Measurements from ENCODE around the gene RAMP1.

Gene RAMP1

DNA sequence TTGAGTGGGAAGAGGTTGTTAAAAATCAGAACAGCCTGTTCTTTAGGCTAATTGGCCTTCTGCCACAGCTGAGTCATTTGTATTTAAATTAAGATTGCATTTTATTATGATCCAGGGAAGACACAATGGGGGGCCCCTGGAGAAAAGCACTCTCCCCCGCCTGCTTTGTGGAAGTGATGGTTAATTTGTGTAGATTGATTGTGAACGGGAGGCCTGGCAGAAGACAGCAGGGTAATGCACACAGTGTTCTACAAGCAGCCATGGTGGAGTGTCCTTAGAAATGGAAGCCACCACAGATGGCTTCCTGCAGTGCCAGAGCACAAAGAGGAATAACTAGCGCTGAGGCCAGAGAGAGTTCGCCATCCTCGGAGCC, 19.6 kb downstream of the RAMP1 start:
- no peak overlapping the region for H3K27ac Mint-ChIP-seq
- H3K9me3 Mint-ChIP-seq, result no peaks in the 10 kb centered on the region
- no peaks in the 10 kb centered on the region for H3K36me3 Mint-ChIP-seq
- no peak overlapping the region for H3K4me3 Mint-ChIP-seq
- H3K4me1 Mint-ChIP-seq, result peaks cover under 1% of the 10 kb centered on the region
- DNase-seq (ENCODE audit: low spot score in 2 of 2), result no peak
- ATAC-seq, result no peak

DNA sequence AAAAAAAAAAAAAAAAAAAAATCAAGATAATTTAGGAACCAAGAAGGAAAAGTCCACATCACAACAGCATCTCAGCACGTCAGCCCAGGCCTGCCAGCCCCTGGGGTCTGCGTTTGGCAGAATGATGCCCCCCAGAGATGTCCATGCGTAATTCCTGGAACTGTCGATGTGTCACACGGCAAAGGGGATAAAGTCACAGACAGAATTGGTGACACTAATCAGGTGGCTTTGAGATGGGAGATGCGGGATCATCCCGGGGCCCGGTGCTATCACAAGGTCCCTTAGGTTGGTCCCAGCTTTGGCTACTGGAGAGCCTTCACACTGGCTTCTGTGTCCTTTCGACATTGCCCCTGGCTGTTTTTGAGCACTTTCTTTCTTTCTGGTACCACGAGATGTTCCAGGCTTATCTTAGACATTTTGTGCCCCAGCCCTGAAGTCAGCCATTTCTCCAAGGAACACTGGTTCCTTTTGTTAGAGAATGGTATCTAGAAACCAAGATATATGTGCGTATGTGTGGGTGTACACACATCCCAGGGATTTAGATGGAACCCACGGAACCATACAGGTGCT, 20.7 kb downstream of the RAMP1 start:
- Mint-ChIP-seq H3K9me3 (no peaks in the 10 kb centered on the region), H3K4me1 (no peaks in the 10 kb centered on the region), H3K27ac (no peak overlapping the region), H3K4me3 (no peak overlapping the region), H3K36me3 (no peaks in the 10 kb centered on the region)
- no peak for DNase-seq (ENCODE audit: low spot score in 2 of 2)
- no peak for ATAC-seq

DNA sequence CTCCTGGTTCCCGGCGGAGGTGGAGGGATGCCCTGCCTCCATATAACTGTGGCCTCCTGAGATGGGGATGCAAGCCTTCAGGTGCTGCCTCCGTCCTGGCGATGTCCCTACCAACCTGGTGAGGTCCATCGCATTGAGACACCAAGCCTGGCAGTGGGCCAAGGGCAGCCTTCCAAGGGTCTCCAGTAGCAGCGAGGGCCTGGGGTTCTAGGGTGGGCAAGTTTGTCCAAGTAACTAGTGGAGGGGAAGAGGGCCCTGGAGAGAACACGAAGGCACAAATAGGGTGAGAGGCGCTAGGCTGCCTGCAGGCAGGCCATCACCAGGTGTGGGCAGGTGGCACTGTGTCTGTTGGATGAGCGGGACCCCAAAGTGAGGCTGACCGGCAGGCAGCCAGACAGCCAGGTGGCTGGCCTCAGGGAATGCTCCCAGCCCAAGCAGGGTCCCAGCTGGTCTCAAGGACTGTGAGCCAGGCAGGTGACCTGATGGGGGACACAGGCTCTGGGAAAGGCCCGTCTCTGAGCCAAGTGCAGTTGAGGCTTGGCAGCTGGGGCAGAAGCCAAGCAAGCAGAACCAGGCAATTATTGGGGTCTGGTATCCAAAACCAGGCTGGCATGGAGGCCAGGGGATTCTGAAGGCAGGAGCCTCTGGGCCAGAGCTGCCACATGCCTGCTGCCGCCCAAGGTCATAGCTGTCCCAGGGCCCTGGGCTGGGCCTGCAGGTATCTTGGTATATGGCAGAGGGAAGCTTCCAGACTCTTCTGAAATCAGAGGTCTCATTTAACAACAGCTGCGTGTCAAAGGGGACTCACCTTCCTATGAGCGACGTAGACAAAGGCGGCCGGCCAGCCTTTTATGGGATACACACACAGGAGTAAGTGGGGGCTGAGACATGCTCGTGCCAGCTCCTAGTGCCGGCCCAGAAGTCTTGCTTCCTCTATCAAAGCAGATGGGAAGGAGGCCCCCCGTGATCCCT, 23.4 kb downstream of the RAMP1 start:
- no peaks in the 10 kb centered on the region for H3K9me3 Mint-ChIP-seq
- ATAC-seq (no peak), DNase-seq (ENCODE audit: low spot score in 2 of 2) (no peak)
- no peaks in the 10 kb centered on the region for H3K36me3 Mint-ChIP-seq
- H3K4me3 Mint-ChIP-seq, result no peak overlapping the region
- no peaks in the 10 kb centered on the region for H3K4me1 Mint-ChIP-seq
- no peak overlapping the region for H3K27ac Mint-ChIP-seq

DNA sequence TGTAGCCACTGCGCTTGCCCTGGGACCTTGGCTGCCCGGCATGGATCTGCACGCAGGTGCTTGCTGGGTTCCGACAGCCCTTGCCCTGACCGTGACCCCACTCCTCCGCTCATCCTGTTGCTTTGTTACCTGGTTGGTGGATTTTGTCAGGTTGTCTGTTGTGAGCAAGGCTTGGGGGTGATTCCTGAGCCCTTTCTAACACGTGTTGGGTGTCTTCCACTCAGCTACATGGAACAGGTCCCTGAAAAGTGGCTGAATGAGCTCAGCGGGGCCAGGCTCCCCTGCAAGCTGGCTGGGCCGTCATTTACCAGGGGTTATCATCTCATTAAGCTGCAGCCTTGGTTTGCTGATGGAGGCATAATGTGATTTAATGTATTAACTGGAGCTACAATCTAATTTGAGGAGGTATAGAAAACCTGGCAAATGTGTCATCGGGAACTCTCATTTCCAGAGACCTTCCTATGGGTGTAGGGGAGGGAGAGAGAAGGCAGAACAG, 24.6 kb downstream of the RAMP1 start:
- Mint-ChIP-seq H3K4me1 (no peaks in the 10 kb centered on the region), H3K36me3 (no peaks in the 10 kb centered on the region), H3K4me3 (no peak overlapping the region), H3K27ac (no peak overlapping the region), H3K9me3 (no peaks in the 10 kb centered on the region)
- no peak for DNase-seq (ENCODE audit: low spot score in 2 of 2)
- no peak for ATAC-seq

DNA sequence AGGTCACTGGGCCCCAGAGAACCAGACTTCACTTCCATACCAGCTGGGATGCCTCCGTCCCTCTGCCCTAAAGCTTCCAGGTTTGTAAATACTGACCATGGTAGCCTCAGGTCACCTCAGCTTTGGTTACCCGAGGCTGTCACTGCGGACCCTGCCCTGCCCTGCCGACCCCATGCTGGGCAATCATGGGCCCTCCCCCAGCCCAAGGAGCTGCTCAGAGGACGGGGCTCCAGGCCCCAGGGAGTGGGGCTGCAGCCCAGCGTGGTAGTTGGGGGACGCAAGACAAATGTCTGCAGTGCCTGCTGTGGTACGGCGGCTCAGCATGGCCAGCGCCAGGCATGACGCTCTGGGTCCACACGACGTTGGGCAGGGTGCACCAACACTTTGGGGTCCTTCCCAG, 25.3 kb downstream of the RAMP1 start:
- ATAC-seq, result no peak
- DNase-seq (ENCODE audit: low spot score in 2 of 2), result no peak
- no peaks in the 10 kb centered on the region for H3K4me1 Mint-ChIP-seq
- no peaks in the 10 kb centered on the region for H3K36me3 Mint-ChIP-seq
- H3K4me3 Mint-ChIP-seq, result no peak overlapping the region
- H3K9me3 Mint-ChIP-seq, result no peaks in the 10 kb centered on the region
- H3K27ac Mint-ChIP-seq, result no peak overlapping the region

DNA sequence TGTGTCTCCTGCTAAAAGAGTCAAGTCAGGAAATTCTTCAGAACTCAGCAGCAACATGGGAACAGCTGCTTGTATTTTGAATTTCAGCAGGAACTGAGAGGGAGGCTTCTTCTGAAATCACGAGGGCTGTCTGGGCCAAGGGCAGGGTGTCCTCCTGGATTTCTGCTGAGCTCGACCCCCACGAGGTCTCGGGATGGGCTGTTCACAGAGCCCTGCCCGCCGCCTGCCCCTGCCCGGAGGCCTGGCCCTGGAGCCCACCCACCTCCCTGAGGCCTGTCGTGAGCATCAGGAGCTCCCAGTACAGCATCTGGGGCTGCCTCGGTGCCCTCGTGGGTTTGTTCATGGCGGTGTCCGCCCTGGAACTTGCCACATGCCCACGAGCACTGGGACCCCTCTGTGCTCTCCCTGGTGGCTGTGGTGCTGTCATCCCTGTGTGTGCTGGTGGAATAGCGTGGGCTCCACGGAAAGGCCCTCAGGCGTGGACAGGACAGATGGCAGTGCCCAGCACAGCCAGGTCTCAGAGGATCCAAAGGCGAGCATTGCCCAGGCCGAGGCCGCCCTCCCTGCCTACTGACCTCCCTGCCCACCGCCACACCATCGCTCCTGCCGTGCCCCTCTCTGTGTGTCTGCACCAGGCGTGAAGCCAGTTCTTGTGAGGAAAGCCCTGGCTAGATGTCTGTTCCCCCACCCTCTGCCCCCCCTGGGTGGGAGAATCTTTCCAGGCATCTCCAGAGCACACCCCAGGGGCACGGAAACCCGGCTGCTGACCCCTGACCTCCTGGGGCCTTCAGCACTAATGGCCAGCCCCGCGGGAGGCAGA, 25.9 kb downstream of the RAMP1 start:
- no peaks in the 10 kb centered on the region for H3K9me3 Mint-ChIP-seq
- no peaks in the 10 kb centered on the region for H3K36me3 Mint-ChIP-seq
- peak overlapping the region; percentile 17 for H3K27ac Mint-ChIP-seq
- no peaks in the 10 kb centered on the region for H3K4me1 Mint-ChIP-seq
- DNase-seq (ENCODE audit: low spot score in 2 of 2) (no peak), ATAC-seq (peak; percentile 5)
- H3K4me3 Mint-ChIP-seq, result no peak overlapping the region

DNA sequence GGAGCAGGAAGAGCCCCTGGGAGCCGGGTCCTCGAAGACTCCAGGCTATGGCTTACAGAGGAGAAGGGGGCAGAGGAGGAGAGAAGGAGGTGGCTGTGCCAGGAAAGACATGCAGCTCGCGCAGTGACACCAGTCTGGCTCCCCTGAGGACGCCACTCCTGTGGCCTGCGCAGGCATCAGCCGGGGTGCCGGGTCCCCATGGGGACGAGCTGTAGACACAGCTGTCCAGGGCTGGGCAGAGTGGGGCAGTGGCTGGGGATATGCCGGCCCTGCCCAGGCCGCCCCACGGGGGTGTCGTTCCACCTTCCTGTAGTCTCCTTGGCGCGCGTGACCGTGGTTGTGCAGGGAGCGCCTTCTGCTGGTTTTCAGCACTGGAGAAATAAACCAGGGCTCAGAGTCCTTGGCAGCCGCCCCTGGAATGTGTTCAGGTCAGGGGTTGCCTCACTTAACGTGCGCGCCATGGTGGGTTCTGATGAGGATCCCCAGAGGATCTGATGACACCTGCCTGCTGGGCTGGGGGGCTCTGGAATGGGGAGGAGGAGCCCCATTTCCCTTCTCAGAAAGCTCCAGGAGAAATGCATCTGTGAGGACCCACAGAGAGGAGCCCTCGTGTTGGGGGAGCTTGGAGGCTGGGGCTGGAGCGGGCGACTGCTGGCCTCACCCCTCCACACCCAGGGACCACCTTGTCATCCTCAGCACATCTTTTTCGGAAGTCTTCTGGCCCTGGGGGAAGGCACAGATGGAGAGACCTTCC, 26.7 kb downstream of the RAMP1 start:
- peaks cover 6% of the 10 kb centered on the region for H3K4me1 Mint-ChIP-seq
- H3K27ac Mint-ChIP-seq, result peak overlapping the region; percentile 17
- H3K9me3 Mint-ChIP-seq, result no peaks in the 10 kb centered on the region
- DNase-seq (ENCODE audit: low spot score in 2 of 2) (no peak), ATAC-seq (no peak)
- H3K4me3 Mint-ChIP-seq, result no peak overlapping the region
- no peaks in the 10 kb centered on the region for H3K36me3 Mint-ChIP-seq

DNA sequence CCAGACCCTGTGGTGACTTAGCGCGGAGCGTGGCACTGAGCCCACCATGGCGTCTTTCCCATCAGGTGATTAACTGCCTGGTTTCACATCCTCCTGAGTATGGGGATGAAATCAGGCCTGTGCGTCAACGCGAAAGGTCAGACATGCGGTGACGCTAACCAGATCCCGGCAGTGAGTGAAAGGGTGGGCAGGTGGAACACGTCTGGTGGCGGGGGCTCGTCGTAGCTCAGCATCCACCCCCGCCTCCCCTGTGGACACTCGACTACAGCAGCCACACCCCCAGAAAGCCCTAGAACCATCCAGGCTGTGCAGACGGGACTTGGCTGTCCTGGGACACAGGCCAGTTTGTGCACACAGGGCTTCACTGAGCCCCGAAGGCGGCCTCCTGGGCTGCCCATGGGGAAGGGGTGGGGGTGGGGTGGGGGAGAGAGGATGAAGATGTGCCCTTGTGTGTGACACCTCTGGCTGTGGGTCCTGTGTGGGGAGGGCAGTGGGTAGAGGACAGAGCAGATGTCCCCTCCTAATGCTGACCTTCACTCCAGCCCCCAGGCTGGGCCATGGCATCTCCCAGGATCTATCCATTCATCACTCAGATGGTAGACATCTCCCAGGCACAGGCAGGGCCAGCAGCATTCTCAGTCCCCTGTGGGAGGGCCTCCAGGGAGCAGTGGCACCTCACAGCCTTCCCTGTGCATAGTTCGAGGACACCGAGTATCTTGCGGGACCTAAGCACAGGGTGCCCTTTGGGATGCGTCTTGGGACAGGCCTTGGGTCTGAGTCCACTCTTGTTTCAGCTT, 27.5 kb downstream of the RAMP1 start:
- DNase-seq (ENCODE audit: low spot score in 2 of 2) (no peak), ATAC-seq (peak; percentile 9)
- no peaks in the 10 kb centered on the region for H3K9me3 Mint-ChIP-seq
- peaks cover 6% of the 10 kb centered on the region for H3K4me1 Mint-ChIP-seq
- H3K36me3 Mint-ChIP-seq, result no peaks in the 10 kb centered on the region
- H3K27ac Mint-ChIP-seq, result no peak overlapping the region
- no peak overlapping the region for H3K4me3 Mint-ChIP-seq

DNA sequence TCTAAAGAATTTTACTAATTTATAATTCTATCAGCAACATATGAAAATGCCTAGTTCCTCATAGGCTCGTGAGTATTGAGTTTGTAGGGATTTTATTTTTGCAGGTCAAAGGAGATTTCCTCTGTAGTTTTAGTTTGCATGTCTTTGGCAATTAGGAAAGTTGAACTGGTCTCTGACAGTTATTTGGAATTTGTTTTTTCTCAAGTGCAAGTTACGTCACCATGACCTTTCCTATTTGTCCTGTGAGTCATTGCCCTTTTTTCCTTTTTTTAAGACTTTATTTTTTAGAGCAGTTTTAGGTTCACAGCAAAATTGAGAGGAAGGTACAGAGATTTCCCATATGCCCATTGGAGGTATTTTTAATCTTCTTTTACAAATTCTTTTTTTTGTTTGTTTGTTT, 29.0 kb downstream of the RAMP1 start:
- ATAC-seq (no peak), DNase-seq (ENCODE audit: low spot score in 2 of 2) (no peak)
- H3K4me3 Mint-ChIP-seq, result no peak overlapping the region
- H3K4me1 Mint-ChIP-seq, result peaks cover 11% of the 10 kb centered on the region
- no peaks in the 10 kb centered on the region for H3K36me3 Mint-ChIP-seq
- no peak overlapping the region for H3K27ac Mint-ChIP-seq
- no peaks in the 10 kb centered on the region for H3K9me3 Mint-ChIP-seq

DNA sequence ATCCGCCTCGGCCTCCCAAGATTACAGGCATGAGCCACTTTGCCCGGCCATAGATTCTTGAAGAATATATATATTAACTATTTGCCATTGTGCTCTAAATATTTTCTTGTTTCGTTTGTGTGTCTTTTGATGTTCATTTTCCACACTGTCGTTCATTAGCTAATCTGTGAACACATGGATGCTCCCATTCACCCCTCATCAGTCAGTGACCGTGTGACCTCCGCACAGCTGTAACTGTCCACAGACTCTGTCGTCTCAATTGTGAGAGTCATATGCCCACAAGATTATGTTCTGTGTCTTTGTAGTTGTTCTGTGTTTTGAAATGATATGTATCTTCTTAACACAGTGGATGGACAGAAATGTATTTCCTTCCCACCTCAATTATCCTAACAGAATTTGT, 29.6 kb downstream of the RAMP1 start:
- no peak for DNase-seq (ENCODE audit: low spot score in 2 of 2)
- Mint-ChIP-seq H3K4me1 (peaks cover 11% of the 10 kb centered on the region), H3K27ac (peak overlapping the region; percentile 24), H3K36me3 (no peaks in the 10 kb centered on the region), H3K9me3 (no peaks in the 10 kb centered on the region), H3K4me3 (no peak overlapping the region)
- ATAC-seq, result no peak

DNA sequence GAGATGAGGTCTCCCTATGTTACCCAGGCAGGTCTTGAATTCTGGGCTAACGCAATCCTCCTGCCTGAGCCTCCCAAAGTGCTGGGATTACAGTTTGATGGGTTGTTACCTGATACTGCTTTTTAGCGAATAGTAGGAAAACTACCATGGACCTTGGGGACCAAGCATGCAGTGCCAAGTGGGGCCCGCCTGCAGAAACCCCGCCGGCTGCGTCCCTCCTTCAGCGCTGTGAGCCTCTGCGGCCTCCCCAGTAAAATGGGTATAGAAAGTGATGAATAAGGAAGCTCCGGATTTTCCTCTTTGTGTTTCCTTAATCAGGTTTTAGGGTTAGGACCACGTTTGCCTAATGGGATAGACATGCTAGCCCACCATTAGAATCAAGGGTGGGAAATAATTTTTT, 30.4 kb downstream of the RAMP1 start:
- no peak overlapping the region for H3K27ac Mint-ChIP-seq
- no peaks in the 10 kb centered on the region for H3K36me3 Mint-ChIP-seq
- H3K4me3 Mint-ChIP-seq, result no peak overlapping the region
- H3K9me3 Mint-ChIP-seq, result no peaks in the 10 kb centered on the region
- no peak for DNase-seq (ENCODE audit: low spot score in 2 of 2)
- no peak for ATAC-seq
- H3K4me1 Mint-ChIP-seq, result peaks cover 11% of the 10 kb centered on the region

DNA sequence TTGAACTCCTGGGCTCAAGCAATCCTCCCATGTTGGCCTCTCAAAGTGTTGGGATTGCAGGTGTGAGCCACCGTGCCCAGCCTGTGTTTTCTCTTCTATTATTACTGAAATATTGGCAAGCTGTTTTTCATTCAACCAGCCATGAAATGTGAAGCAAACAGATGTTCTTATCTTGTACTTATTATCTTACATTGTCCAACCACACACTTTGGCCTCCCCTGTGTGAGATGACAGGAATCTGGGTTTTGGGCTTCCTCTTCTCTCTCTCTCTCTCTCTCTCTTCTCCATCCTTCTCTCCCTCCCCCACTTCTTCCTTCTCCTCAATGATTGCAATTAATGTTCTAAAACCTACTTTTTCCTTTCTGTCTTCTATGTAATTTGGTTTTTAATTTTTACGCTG, 33.1 kb downstream of the RAMP1 start:
- no peak overlapping the region for H3K27ac Mint-ChIP-seq
- H3K4me3 Mint-ChIP-seq, result no peak overlapping the region
- no peaks in the 10 kb centered on the region for H3K36me3 Mint-ChIP-seq
- ATAC-seq (no peak), DNase-seq (ENCODE audit: low spot score in 2 of 2) (no peak)
- no peaks in the 10 kb centered on the region for H3K9me3 Mint-ChIP-seq
- H3K4me1 Mint-ChIP-seq, result peaks cover 18% of the 10 kb centered on the region

DNA sequence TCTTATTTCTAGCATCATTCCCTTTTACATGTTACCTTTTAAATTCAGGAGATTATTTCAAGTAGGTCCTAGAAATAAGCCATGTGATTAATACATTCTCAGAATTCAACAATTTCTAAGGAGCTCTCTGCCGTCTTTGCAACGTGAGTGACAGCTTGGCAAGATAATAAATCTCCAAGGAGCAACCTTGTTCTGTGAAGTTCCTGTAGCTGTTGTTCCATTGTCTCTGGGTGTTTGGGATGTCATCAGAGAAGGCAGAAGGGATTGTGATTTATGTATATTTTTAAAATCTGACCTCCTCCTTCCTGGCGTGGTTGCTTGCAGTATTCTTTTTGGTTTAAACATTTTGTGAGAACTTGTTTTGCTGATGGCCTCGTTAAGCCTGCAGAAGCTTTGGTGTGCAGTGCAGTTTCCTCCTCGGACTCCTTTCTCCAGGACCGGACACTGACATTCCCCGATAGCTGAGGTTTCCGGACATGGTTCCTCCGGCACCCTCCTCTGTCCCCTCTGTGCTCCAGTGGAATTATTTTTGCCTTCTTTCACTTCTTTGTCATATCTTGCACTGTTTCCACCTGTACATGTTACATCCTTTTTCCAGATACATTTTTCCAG, 33.7 kb downstream of the RAMP1 start:
- Mint-ChIP-seq H3K4me3 (no peak overlapping the region), H3K36me3 (no peaks in the 10 kb centered on the region), H3K9me3 (no peaks in the 10 kb centered on the region), H3K4me1 (peaks cover 23% of the 10 kb centered on the region), H3K27ac (no peak overlapping the region)
- ATAC-seq (no peak), DNase-seq (ENCODE audit: low spot score in 2 of 2) (no peak)

DNA sequence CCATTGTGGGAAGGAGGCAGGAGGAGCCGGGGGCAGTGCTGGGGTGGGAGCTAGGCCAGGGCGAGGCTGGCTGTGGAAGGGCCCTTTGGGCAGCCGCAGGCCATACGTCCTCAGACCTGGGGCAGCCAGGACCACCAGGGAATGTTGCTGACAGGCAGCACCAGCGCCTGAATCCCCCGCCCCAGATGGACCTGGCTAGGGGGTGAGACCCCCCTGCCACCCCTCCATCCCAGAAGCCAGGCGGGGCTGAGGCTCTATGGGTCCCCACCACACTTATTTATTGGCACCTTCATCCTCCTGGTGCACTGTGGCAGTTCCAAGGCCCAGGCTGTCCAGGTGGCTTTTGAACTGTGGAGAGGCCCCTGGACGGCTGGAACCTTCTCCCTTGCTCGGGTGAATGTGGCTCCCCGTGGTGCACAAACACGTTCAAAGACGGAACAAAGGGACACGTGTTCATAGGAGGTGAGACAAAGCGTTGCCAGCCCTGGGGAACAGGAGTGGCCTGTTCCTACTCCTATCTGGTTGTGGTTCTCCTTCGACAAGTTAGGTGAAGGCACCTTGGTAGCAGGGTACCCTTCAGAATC, 35.1 kb downstream of the RAMP1 start:
- Mint-ChIP-seq H3K36me3 (no peaks in the 10 kb centered on the region), H3K9me3 (no peaks in the 10 kb centered on the region), H3K27ac (no peak overlapping the region), H3K4me3 (no peak overlapping the region), H3K4me1 (peaks cover 37% of the 10 kb centered on the region)
- no peak for DNase-seq (ENCODE audit: low spot score in 2 of 2)
- no peak for ATAC-seq

Data from stimulated activated effector memory CD8-positive, alpha-beta T cell treated with anti-CD3 and anti-CD28 coated beads, Interleukin-12 subunit alpha, Interleukin-12 subunit beta, amount 100 ng/mL, for 72 hours (primary cell).